ENCODE results near the gene NAB2.

NAB2 gene

GRCh38 chr12:57135527-57136326 is 46.8 kb downstream of the NAB2 start:
- no peak overlapping the region for H3K4me3 ChIP-seq (ENCODE audit: low read length)
- H3K27me3 ChIP-seq (ENCODE audit: control insufficient read depth, insufficient read depth, low read length): no peaks in the 10 kb centered on the region
- H3K9ac ChIP-seq (ENCODE audit: low read length): no peak overlapping the region
- H3K9me3 ChIP-seq (ENCODE audit: control insufficient read depth, low read length): no peaks in the 10 kb centered on the region
- peaks cover 64% of the 10 kb centered on the region for H3K4me1 ChIP-seq (ENCODE audit: control insufficient read depth, insufficient read depth, low read length)
- peaks cover 3% of the 10 kb centered on the region for H3K36me3 ChIP-seq (ENCODE audit: control insufficient read depth, insufficient read depth, low read length)

GRCh38 chr12:57138526-57139272 is 49.8 kb downstream of the NAB2 start:
- H3K36me3 ChIP-seq (ENCODE audit: control insufficient read depth, insufficient read depth, low read length): peaks cover 9% of the 10 kb centered on the region
- H3K4me3 ChIP-seq (ENCODE audit: low read length): no peak overlapping the region
- peaks cover 36% of the 10 kb centered on the region for H3K4me1 ChIP-seq (ENCODE audit: control insufficient read depth, insufficient read depth, low read length)
- H3K9me3 ChIP-seq (ENCODE audit: control insufficient read depth, low read length): no peaks in the 10 kb centered on the region
- H3K27me3 ChIP-seq (ENCODE audit: control insufficient read depth, insufficient read depth, low read length): no peaks in the 10 kb centered on the region
- peak overlapping the region; percentile 14 for H3K9ac ChIP-seq (ENCODE audit: low read length)

GRCh38 chr12:57139796-57140649 is 51.1 kb downstream of the NAB2 start:
- H3K9me3 ChIP-seq (ENCODE audit: control insufficient read depth, low read length): no peaks in the 10 kb centered on the region
- H3K4me3 ChIP-seq (ENCODE audit: low read length): no peak overlapping the region
- no peak overlapping the region for H3K9ac ChIP-seq (ENCODE audit: low read length)
- H3K36me3 ChIP-seq (ENCODE audit: control insufficient read depth, insufficient read depth, low read length): peaks cover 11% of the 10 kb centered on the region
- no peaks in the 10 kb centered on the region for H3K27me3 ChIP-seq (ENCODE audit: control insufficient read depth, insufficient read depth, low read length)
- H3K4me1 ChIP-seq (ENCODE audit: control insufficient read depth, insufficient read depth, low read length): peaks cover 29% of the 10 kb centered on the region

- H3K9ac ChIP-seq (ENCODE audit: low read length): no peak overlapping the region
- H3K27me3 ChIP-seq (ENCODE audit: control insufficient read depth, insufficient read depth, low read length): no peaks in the 10 kb centered on the region
- no peaks in the 10 kb centered on the region for H3K9me3 ChIP-seq (ENCODE audit: control insufficient read depth, low read length)
- no peak overlapping the region for H3K4me3 ChIP-seq (ENCODE audit: low read length)
- H3K36me3 ChIP-seq (ENCODE audit: control insufficient read depth, insufficient read depth, low read length): peaks cover 14% of the 10 kb centered on the region
- peaks cover 33% of the 10 kb centered on the region for H3K4me1 ChIP-seq (ENCODE audit: control insufficient read depth, insufficient read depth, low read length)
These were observed 52.3 kb downstream of the NAB2 start for GRCh38 chr12:57141249-57141648.

GRCh38 chr12:57142121-57142520 is 53.2 kb downstream of the NAB2 start:
- H3K9ac ChIP-seq (ENCODE audit: low read length): no peak overlapping the region
- no peaks in the 10 kb centered on the region for H3K9me3 ChIP-seq (ENCODE audit: control insufficient read depth, low read length)
- H3K27me3 ChIP-seq (ENCODE audit: control insufficient read depth, insufficient read depth, low read length): no peaks in the 10 kb centered on the region
- peaks cover 42% of the 10 kb centered on the region for H3K4me1 ChIP-seq (ENCODE audit: control insufficient read depth, insufficient read depth, low read length)
- peaks cover 20% of the 10 kb centered on the region for H3K36me3 ChIP-seq (ENCODE audit: control insufficient read depth, insufficient read depth, low read length)
- H3K4me3 ChIP-seq (ENCODE audit: low read length): no peak overlapping the region

GRCh38 chr12:57142727-57143126 is 53.8 kb downstream of the NAB2 start:
- H3K9ac ChIP-seq (ENCODE audit: low read length): no peak overlapping the region
- H3K4me1 ChIP-seq (ENCODE audit: control insufficient read depth, insufficient read depth, low read length): peaks cover 47% of the 10 kb centered on the region
- H3K36me3 ChIP-seq (ENCODE audit: control insufficient read depth, insufficient read depth, low read length): peaks cover 20% of the 10 kb centered on the region

GRCh38 chr12:57143454-57143853 is 54.5 kb downstream of the NAB2 start:
- Histone ChIP-seq H3K9me3 (ENCODE audit: control insufficient read depth, low read length) (no peaks in the 10 kb centered on the region), H3K9ac (ENCODE audit: low read length) (no peak overlapping the region), H3K36me3 (ENCODE audit: control insufficient read depth, insufficient read depth, low read length) (peaks cover 20% of the 10 kb centered on the region), H3K4me1 (ENCODE audit: control insufficient read depth, insufficient read depth, low read length) (peaks cover 47% of the 10 kb centered on the region), H3K4me3 (ENCODE audit: low read length) (no peak overlapping the region), H3K27me3 (ENCODE audit: control insufficient read depth, insufficient read depth, low read length) (no peaks in the 10 kb centered on the region)

More at GRCh38 chr12:57142727-57143126, 53.8 kb downstream of the NAB2 start:
- no peak overlapping the region for H3K4me3 ChIP-seq (ENCODE audit: low read length)
- no peaks in the 10 kb centered on the region for H3K9me3 ChIP-seq (ENCODE audit: control insufficient read depth, low read length)
- no peaks in the 10 kb centered on the region for H3K27me3 ChIP-seq (ENCODE audit: control insufficient read depth, insufficient read depth, low read length)
